Kidney epithelial cell (primary cell): Measurements from ENCODE around the gene PLXNB3. TPM values are rescaled to one million over a fixed set of nuclear protein-coding genes. Genes with fewer than 3 reads are reported as not detected.
"Not testable (repeated sequence)": the region's sequence is repeated elsewhere in the genome, so short reads cannot be mapped to it uniquely, and the experiment has no call there.

Experiments
- DNase-seq: peaks from one replicate; pipeline ENCODE4 v3.0.0-alpha.2; 2010; ENCODE audit warnings: low read depth
- H3K27me3 ChIP-seq: 2 replicates; pipeline ENCODE4 v1.6.0; 2011; ENCODE audit warnings: low read length; ENCODE audit not compliant: control insufficient read depth, insufficient read depth
- H3K36me3 ChIP-seq: 2 replicates; pipeline ENCODE4 v1.5.1; 2011; ENCODE audit warnings: low read length; ENCODE audit not compliant: control insufficient read depth, insufficient read depth
- H3K4me3 ChIP-seq: 2 replicates; pipeline ENCODE4 v1.5.1; 2011; ENCODE audit warnings: low read depth, mild to moderate bottlenecking, control low read depth, low read length
- total RNA-seq: library from RNA; depleted of rRNA; stranded (reverse); fragments of >200 nt; gene quantifications from 2 replicates; pipeline ENCODE4 v1.2.3, GENCODE V29; 2015
- TF ChIP-seq, protein P1 (sequence below): IDR thresholded peaks from 2 replicates; pipeline ENCODE4 v1.5.1; 2011; ENCODE audit warnings: mild to moderate bottlenecking, moderate library complexity, low read length, control low read depth, inconsistent platforms; ENCODE audit not compliant: insufficient read depth, poor library complexity, severe bottlenecking

Gene PLXNB3
- total RNA-seq, 1 donor from 2014 or later: 3.6 TPM

DNA sequence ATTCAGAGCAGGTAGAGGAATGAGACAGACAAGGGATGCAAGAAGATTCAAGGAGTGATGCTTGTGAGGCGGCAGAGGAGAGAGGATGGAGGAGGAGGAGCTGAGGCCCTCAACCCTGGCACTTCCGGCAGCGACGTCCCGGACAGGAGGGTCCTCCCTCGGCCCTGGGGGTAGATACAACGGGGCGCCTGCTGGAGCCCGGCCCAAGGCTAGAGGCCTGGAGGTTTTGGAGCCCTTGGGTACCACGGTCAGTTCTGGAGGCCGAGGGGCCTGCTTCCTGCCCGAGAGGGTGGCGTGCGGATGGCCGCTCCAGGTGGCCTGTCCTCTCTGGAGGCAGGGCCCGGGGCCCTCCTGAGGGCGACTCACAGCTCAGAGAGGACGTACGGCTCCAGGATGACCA lies 43.9 kb downstream of the PLXNB3 start:
- Histone ChIP-seq H3K36me3 (no peaks in the 10 kb centered on the region), H3K27me3 (peaks cover 6% of the 10 kb centered on the region), H3K4me3 (no peak overlapping the region)
- TF ChIP-seq, protein P1, sequence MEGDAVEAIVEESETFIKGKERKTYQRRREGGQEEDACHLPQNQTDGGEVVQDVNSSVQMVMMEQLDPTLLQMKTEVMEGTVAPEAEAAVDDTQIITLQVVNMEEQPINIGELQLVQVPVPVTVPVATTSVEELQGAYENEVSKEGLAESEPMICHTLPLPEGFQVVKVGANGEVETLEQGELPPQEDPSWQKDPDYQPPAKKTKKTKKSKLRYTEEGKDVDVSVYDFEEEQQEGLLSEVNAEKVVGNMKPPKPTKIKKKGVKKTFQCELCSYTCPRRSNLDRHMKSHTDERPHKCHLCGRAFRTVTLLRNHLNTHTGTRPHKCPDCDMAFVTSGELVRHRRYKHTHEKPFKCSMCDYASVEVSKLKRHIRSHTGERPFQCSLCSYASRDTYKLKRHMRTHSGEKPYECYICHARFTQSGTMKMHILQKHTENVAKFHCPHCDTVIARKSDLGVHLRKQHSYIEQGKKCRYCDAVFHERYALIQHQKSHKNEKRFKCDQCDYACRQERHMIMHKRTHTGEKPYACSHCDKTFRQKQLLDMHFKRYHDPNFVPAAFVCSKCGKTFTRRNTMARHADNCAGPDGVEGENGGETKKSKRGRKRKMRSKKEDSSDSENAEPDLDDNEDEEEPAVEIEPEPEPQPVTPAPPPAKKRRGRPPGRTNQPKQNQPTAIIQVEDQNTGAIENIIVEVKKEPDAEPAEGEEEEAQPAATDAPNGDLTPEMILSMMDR: no peak
- no peak for DNase-seq

DNA sequence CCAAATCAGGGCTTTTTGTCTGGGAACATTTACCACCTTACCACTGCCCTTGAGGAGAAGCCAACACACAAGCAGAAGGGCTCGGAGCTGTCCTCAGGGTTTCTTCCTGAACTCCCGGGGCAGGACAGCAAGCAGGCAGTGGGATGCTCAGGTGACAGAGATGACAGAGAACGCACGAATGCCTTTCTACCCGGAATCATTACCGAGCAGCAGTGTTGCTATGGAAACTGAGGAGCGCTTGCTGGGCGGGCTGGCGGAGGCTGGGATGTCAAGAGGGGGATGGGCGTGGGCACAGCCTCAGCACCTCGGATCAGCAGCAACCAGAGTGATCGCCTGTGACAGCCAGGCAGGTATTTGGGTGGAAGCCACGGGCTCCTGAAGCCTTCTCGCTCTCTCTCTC lies 48.2 kb downstream of the PLXNB3 start:
- TF ChIP-seq, protein P1: no peak
- DNase-seq: no peak
- Histone ChIP-seq H3K4me3 (no peak overlapping the region), H3K27me3 (peaks cover 6% of the 10 kb centered on the region), H3K36me3 (no peaks in the 10 kb centered on the region)

DNA sequence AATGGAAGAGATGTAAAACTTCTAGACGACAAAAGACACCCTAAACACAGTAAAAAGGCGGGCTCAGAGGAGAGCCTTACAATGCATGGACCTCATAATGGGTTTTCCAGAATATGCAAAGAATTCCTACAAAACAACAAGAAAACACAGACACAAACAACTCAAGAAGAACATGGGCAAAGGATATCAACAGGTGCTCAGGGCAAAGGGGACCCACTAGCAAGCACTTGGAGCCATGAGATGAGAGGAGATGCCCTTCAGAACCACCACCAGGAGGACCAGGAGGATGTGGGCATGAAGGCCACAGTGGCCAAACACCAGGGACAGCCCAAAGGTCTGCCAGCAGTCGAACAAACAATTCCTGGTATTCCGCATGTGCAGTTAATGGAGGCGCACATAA lies 49.1 kb downstream of the PLXNB3 start:
- no peak overlapping the region for H3K4me3 ChIP-seq
- no peak for DNase-seq
- peaks cover 6% of the 10 kb centered on the region for H3K27me3 ChIP-seq
- H3K36me3 ChIP-seq: no peaks in the 10 kb centered on the region
- TF ChIP-seq, protein P1: no peak

DNA sequence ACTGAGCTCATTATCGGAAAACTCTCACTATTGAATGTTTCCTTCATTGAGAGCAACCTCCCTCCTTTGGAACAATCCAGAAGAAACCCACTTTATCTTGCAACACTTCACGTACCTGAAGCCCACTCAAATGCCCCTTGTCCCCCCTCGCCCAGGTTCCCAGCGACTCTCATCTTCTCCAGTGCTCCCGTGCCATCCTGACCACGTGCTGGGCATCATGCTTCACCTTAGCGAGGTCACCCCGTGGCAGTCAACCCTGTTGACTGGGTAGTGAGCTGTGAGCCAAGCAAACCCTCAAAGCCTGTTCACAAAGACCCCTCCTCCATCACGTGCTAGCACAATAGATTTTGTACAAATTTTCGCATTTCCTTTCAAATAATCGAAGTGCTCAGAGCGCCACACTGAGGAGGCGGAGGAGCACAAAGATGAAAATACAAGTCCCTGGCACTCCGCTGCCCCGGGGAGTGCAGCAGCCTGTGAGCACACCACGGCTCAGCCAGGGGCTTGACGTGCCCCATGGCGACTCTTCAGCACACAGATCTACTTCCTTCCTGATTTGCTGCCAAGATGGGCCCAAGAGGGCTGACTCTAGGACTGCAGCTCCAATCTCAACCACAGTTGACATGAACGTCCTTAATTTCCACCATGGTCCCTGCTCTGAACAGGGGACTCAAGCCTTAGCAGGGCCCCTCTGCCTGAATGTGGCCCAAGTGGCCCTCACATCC lies 50.7 kb downstream of the PLXNB3 start:
- peaks cover 11% of the 10 kb centered on the region for H3K27me3 ChIP-seq
- no peak overlapping the region for H3K4me3 ChIP-seq
- no peaks in the 10 kb centered on the region for H3K36me3 ChIP-seq
- TF ChIP-seq, protein P1: no peak
- no peak for DNase-seq

DNA sequence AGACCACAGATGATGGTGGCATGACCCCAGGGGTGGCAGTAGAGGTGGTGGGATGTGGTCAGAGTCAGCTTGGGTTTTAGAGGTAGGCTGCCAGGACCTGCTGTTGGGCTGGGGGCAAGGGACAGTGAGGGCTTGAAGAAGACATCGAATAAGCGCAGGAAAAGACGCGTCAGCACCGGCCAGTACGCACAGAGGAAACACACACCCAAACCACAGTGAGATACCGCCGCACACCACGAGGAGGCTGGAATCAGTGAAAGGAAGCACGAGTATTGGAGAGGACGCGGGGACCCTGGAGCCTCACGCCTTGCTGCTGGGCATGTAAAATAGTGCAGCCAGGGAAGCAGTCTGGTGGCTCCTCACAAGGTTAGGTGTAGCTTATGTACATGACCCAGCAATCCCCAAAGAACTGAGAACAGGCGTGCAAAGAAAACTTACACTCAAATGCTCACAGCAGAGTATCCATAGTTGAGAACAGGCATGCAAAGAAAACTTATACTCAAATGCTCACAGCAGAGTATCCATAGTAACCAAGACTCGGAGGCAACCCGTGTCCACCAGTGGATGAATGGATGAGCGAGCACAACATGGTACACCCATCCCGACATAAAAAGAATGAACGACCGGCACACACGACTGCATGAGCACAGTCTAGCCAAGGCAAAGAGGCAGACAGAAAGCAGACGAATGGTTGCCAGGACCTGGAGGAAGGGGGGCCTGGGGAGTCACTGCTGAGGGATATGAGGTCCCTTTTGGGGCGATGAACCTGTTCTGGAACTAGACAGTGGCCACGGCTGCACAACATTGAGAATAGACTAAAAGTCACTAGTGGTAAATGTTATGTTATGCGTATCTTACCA lies 53.0 kb downstream of the PLXNB3 start:
- peaks cover 11% of the 10 kb centered on the region for H3K27me3 ChIP-seq
- TF ChIP-seq, protein P1: no peak
- H3K4me3 ChIP-seq: no peak overlapping the region
- DNase-seq: no peak
- H3K36me3 ChIP-seq: no peaks in the 10 kb centered on the region

DNA sequence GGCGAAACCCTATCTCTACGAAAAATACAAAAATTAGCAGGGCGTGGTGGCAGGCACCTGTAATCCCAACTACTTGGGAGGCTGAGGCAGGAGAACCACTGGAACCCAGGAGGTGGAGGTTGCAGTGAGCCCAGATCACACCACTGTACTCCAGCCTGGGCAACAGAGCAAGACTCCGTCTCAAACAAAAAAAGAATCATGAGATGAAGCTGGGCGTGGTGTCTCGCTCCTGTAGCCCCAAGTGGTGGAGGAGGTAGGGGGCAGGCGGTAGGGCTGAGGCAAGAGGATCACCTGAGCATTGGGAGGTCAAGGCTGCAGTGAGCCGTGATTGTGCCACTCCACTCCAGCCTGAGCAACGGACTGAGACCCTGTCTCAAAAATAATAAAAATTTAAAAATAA lies 54.0 kb downstream of the PLXNB3 start:
- H3K27me3 ChIP-seq, H3K36me3 ChIP-seq, DNase-seq, H3K4me3 ChIP-seq: not testable (repeated sequence)
